HG03097 (cell line): ENCODE measurements around the gene PCDHA5.

Source experiments
- ATAC-seq: cut with Tn5 transposase; IDR thresholded peaks from one replicate; pipeline ENCODE4 v1.9.1; 2021; ENCODE audit not compliant: unreplicated experiment, low FRiP score

Gene PCDHA5

GRCh38 chr5:140857987-140858240 lies 36.5 kb downstream of the PCDHA5 start:
- ATAC-seq, result no peak

- ATAC-seq, result no peak
These were observed 41.3 kb downstream of the PCDHA5 start for GRCh38 chr5:140862441-140863295.

GRCh38 chr5:140868721-140869554 lies 47.5 kb downstream of the PCDHA5 start, which contains the start of gene PCDHA11:
Gene PCDHA11 (plus strand): TSS chr5:140868957. CDS start chr5:140869104, 147 bp downstream.
- ATAC-seq, result no peak

GRCh38 chr5:140869555-140869886 lies 48.1 kb downstream of the PCDHA5 start:
- ATAC-seq, result no peak

- no peak for ATAC-seq
These were observed 49.1 kb downstream of the PCDHA5 start for GRCh38 chr5:140870221-140871201.
